ENCODE data around the gene FKBP5.

Gene FKBP5

DNA sequence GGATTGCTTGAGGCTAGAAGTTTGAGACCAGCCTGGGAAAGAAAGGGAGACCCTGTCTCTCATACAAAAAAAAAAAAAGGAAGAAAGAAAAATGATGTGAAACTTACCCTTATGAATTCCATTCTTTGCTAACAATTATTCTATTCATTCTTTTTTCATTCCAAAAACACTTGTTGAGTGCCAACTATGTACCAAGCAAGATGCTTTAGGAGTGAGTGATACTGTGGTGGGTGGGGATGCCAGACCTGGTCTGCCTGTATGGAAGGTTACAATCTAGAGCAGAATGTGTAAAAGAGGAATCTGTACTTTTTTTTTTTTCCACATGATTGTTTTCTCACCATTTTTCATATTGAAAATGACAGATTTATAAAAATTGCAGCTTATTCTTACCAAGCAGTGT, 102.2 kb downstream of the FKBP5 start:
- ATAC-seq (ENCODE audit: insufficient read depth, low read depth) (no peak), DNase-seq (no peak)
- H3K9me3 ChIP-seq (ENCODE audit: insufficient read depth, low read length, severe bottlenecking): no peaks in the 10 kb centered on the region
- H3K36me3 ChIP-seq (ENCODE audit: insufficient read depth, low read length): no peaks in the 10 kb centered on the region
- no peaks in the 10 kb centered on the region for H3K79me2 ChIP-seq (ENCODE audit: insufficient read depth, low read length)
- H3K27me3 ChIP-seq (ENCODE audit: insufficient read depth, low read length, poor library complexity): peaks cover 34% of the 10 kb centered on the region
- no peaks in the 10 kb centered on the region for H3K4me1 ChIP-seq (ENCODE audit: insufficient read depth, low read length)
- no peak overlapping the region for H3K27ac ChIP-seq (ENCODE audit: low read length)
- no peak overlapping the region for H3K4me2 ChIP-seq (ENCODE audit: insufficient read depth, low read length)
- no peak for TF ChIP-seq CTCF (IDR thresholded peaks at IDR 0.05; ENCODE audit: borderline replicate concordance, extremely low read depth, low read length, poor library complexity, severe bottlenecking)
- TF ChIP-seq EZH2 (IDR thresholded peaks at IDR 0.05; ENCODE audit: borderline replicate concordance, low read depth, low read length, severe bottlenecking): no peak
- H3K4me3 ChIP-seq (ENCODE audit: low read depth in 1 of 2, low read length in 2 of 2): no peak overlapping the region
- no peak overlapping the region for H3K9ac ChIP-seq (ENCODE audit: low read depth, low read length)
- 0 out of 2 replicates have a peak, but pooled peaks cover 2% of the 10 kb centered on the region for H4K20me1 ChIP-seq (ENCODE audit: insufficient read depth, low read length)
- H2AFZ ChIP-seq (ENCODE audit: low read depth, low read length): no peak overlapping the region

DNA sequence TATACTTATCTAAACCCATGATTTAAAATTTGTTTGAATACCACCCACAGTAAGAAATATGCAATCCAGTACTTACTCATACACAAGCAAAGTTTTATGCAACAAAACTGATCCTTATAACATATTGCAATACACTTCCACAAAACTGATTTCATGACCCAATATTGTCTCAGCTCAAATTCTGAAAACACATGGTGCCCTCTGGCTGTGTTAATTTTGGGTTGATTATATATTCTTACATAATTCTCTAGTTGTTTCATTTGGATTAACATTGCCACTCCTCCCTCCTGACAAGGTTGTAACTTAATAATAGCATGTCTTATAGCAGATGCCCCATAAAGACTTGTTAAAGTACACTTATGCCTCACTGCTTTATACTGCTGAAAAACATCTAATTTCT, 103.1 kb downstream of the FKBP5 start:
- Histone ChIP-seq H3K9me3 (ENCODE audit: insufficient read depth, low read length, severe bottlenecking) (no peaks in the 10 kb centered on the region), H2AFZ (ENCODE audit: low read depth, low read length) (no peak overlapping the region), H3K27me3 (ENCODE audit: insufficient read depth, low read length, poor library complexity) (peaks cover 36% of the 10 kb centered on the region), H3K36me3 (ENCODE audit: insufficient read depth, low read length) (no peaks in the 10 kb centered on the region), H3K4me1 (ENCODE audit: insufficient read depth, low read length) (no peaks in the 10 kb centered on the region), H4K20me1 (ENCODE audit: insufficient read depth, low read length) (0 out of 2 replicates have a peak, but pooled peaks cover 2% of the 10 kb centered on the region), H3K27ac (ENCODE audit: low read length) (no peak overlapping the region), H3K9ac (ENCODE audit: low read depth, low read length) (no peak overlapping the region), H3K79me2 (ENCODE audit: insufficient read depth, low read length) (no peaks in the 10 kb centered on the region), H3K4me2 (ENCODE audit: insufficient read depth, low read length) (no peak overlapping the region), H3K4me3 (ENCODE audit: low read depth in 1 of 2, low read length in 2 of 2) (no peak overlapping the region)
- TF ChIP-seq EZH2 (IDR thresholded peaks at IDR 0.05; ENCODE audit: borderline replicate concordance, low read depth, low read length, severe bottlenecking): no peak
- ATAC-seq (ENCODE audit: insufficient read depth, low read depth) (no peak), DNase-seq (no peak)

DNA sequence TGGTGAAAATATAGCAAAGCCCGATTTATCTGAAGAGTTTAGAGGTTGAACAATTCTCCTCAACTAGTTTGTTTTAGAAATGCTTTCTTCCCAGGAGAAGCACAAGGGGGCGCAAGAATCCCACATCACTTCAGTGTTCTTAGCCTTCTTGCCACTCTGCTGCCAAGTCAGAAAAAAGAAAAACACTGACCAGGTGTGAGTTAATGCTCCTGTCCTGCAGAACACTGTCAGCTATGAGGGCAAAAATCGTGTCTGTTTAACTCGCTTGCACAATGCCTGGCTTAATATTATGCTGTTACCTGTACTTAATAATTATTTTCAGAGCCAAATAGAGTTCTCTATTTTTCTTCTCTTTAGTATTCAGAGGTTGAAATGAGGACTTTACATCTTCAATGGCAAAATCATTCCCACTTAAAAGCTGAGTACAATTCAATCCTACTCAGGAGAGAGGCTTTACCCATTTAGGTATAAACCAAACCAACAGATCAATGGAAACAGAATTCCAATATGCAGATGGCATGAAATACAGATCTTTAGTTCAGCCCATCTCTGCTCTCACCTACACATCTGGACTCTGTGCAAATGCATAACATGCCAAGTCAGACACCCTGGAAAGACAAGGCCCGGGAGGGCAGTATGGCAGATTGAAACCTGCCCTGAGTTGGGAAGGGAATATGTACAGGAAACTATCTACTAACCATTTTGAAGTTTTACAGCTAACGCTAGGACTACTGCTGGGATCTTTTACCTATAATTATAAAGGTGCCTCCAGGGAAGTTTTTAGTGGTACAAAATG, 104.6 kb downstream of the FKBP5 start:
- DNase-seq (peak; percentile 73), ATAC-seq (ENCODE audit: insufficient read depth, low read depth) (peak; percentile 75)
- H4K20me1 ChIP-seq (ENCODE audit: insufficient read depth, low read length): 0 out of 2 replicates have a peak, but pooled peaks cover 2% of the 10 kb centered on the region
- H3K36me3 ChIP-seq (ENCODE audit: insufficient read depth, low read length): no peaks in the 10 kb centered on the region
- no peak overlapping the region for H3K27ac ChIP-seq (ENCODE audit: low read length)
- H3K4me2 ChIP-seq (ENCODE audit: insufficient read depth, low read length): no peak overlapping the region
- no peak overlapping the region for H2AFZ ChIP-seq (ENCODE audit: low read depth, low read length)
- no peak overlapping the region for H3K9ac ChIP-seq (ENCODE audit: low read depth, low read length)
- no peaks in the 10 kb centered on the region for H3K4me1 ChIP-seq (ENCODE audit: insufficient read depth, low read length)
- TF ChIP-seq CTCF (IDR thresholded peaks at IDR 0.05; ENCODE audit: borderline replicate concordance, extremely low read depth, low read length, poor library complexity, severe bottlenecking): peak; percentile 90
- TF ChIP-seq EZH2 (IDR thresholded peaks at IDR 0.05; ENCODE audit: borderline replicate concordance, low read depth, low read length, severe bottlenecking): no peak
- H3K4me3 ChIP-seq (ENCODE audit: low read depth in 1 of 2, low read length in 2 of 2): no peak overlapping the region
- no peaks in the 10 kb centered on the region for H3K79me2 ChIP-seq (ENCODE audit: insufficient read depth, low read length)
- no peaks in the 10 kb centered on the region for H3K9me3 ChIP-seq (ENCODE audit: insufficient read depth, low read length, severe bottlenecking)
- peaks cover 29% of the 10 kb centered on the region for H3K27me3 ChIP-seq (ENCODE audit: insufficient read depth, low read length, poor library complexity)

GRCh38 chr6:35582315-35582714, 106.4 kb downstream of the FKBP5 start:
- DNase-seq (no peak), ATAC-seq (ENCODE audit: insufficient read depth, low read depth) (no peak)
- H4K20me1 ChIP-seq (ENCODE audit: insufficient read depth, low read length): 0 out of 2 replicates have a peak, but pooled peaks cover 2% of the 10 kb centered on the region
- H3K4me3 ChIP-seq (ENCODE audit: low read depth in 1 of 2, low read length in 2 of 2): no peak overlapping the region
- peaks cover 30% of the 10 kb centered on the region for H3K27me3 ChIP-seq (ENCODE audit: insufficient read depth, low read length, poor library complexity)
- H3K27ac ChIP-seq (ENCODE audit: low read length): no peak overlapping the region
- no peak overlapping the region for H2AFZ ChIP-seq (ENCODE audit: low read depth, low read length)
- no peak overlapping the region for H3K4me2 ChIP-seq (ENCODE audit: insufficient read depth, low read length)
- no peaks in the 10 kb centered on the region for H3K9me3 ChIP-seq (ENCODE audit: insufficient read depth, low read length, severe bottlenecking)
- H3K36me3 ChIP-seq (ENCODE audit: insufficient read depth, low read length): no peaks in the 10 kb centered on the region
- no peak for TF ChIP-seq EZH2 (IDR thresholded peaks at IDR 0.05; ENCODE audit: borderline replicate concordance, low read depth, low read length, severe bottlenecking)
- no peak for TF ChIP-seq CTCF (IDR thresholded peaks at IDR 0.05; ENCODE audit: borderline replicate concordance, extremely low read depth, low read length, poor library complexity, severe bottlenecking)
- H3K4me1 ChIP-seq (ENCODE audit: insufficient read depth, low read length): no peaks in the 10 kb centered on the region
- no peaks in the 10 kb centered on the region for H3K79me2 ChIP-seq (ENCODE audit: insufficient read depth, low read length)
- no peak overlapping the region for H3K9ac ChIP-seq (ENCODE audit: low read depth, low read length)

Data from DND-41 (cell line).